Glutamatergic neuron (in vitro differentiated cells): ENCODE measurements around the gene CD93. TPM values are rescaled to one million over a fixed set of nuclear protein-coding genes. Genes with fewer than 3 reads are reported as not detected.

Source experiments
- DNase-seq: peaks from one replicate; pipeline ENCODE4 v3.0.0; 2022
- H3K27ac Mint-ChIP-seq: one replicate; pipeline ENCODE4 v1.8.0; 2020; ENCODE audit warnings: mild to moderate bottlenecking, mixed read lengths, inconsistent platforms; ENCODE audit not compliant: unreplicated experiment
- H3K27me3 Mint-ChIP-seq: one replicate; pipeline ENCODE4 v1.8.0; 2020; ENCODE audit warnings: mild to moderate bottlenecking, moderate library complexity, mixed read lengths, inconsistent platforms; ENCODE audit not compliant: unreplicated experiment
- H3K36me3 Mint-ChIP-seq: one replicate; pipeline ENCODE4 v1.8.0; 2020; ENCODE audit warnings: mild to moderate bottlenecking, mixed read lengths, inconsistent platforms; ENCODE audit not compliant: unreplicated experiment
- H3K4me1 Mint-ChIP-seq: one replicate; pipeline ENCODE4 v1.8.0; 2020; ENCODE audit warnings: mild to moderate bottlenecking, low read depth, mixed read lengths, inconsistent platforms; ENCODE audit not compliant: unreplicated experiment
- H3K4me3 Mint-ChIP-seq: one replicate; pipeline ENCODE4 v1.8.0; 2020; ENCODE audit warnings: mild to moderate bottlenecking, mixed read lengths, inconsistent platforms; ENCODE audit not compliant: unreplicated experiment
- H3K9me3 Mint-ChIP-seq: one replicate; pipeline ENCODE4 v1.8.0; 2020; ENCODE audit warnings: mild to moderate bottlenecking, moderate library complexity, mixed read lengths, inconsistent platforms; ENCODE audit not compliant: unreplicated experiment
- CTCF ChIP-seq: fragments of 200-600 bp; sonication (generic); IDR thresholded peaks from one replicate; pipeline ENCODE4 v1.5.0; 2021; ENCODE audit not compliant: partially characterized antibody, unreplicated experiment
- total RNA-seq: library from RNA; stranded (reverse); fragmentation: NEBNext Ultra II Directional; extraction: Animal tissue kit (Norgen Biotek cat#: 25700); gene quantifications from one replicate; pipeline ENCODE4 v1.2.1, GENCODE V29; 2021; ENCODE audit not compliant: unreplicated experiment

Gene CD93
- total RNA-seq, 1 donor from 2014 or later = not detected

GRCh38 chr20:23123886-23124285 is 37.8 kb upstream of the CD93 start:
- TF ChIP-seq CTCF = no peak
- H3K4me1 Mint-ChIP-seq = peaks cover 18% of the 10 kb centered on the region
- H3K9me3 Mint-ChIP-seq = peaks cover 12% of the 10 kb centered on the region
- no peak overlapping the region for H3K27ac Mint-ChIP-seq
- H3K27me3 Mint-ChIP-seq = peaks cover 8% of the 10 kb centered on the region
- DNase-seq = no peak
- H3K36me3 Mint-ChIP-seq = no peaks in the 10 kb centered on the region
- no peak overlapping the region for H3K4me3 Mint-ChIP-seq

GRCh38 chr20:23122796-23123655 is 36.9 kb upstream of the CD93 start:
- Mint-ChIP-seq H3K27ac (no peak overlapping the region), H3K4me1 (peaks cover 21% of the 10 kb centered on the region), H3K9me3 (peaks cover 11% of the 10 kb centered on the region), H3K4me3 (no peak overlapping the region), H3K27me3 (peaks cover 8% of the 10 kb centered on the region), H3K36me3 (no peaks in the 10 kb centered on the region)
- TF ChIP-seq CTCF = no peak
- DNase-seq = no peak

GRCh38 chr20:23122321-23122720 is 36.2 kb upstream of the CD93 start:
- Mint-ChIP-seq H3K27me3 (peaks cover 8% of the 10 kb centered on the region), H3K36me3 (no peaks in the 10 kb centered on the region), H3K9me3 (peaks cover 10% of the 10 kb centered on the region), H3K4me3 (no peak overlapping the region), H3K4me1 (peaks cover 22% of the 10 kb centered on the region), H3K27ac (no peak overlapping the region)
- DNase-seq = no peak
- TF ChIP-seq CTCF = no peak

- Mint-ChIP-seq H3K4me3 (no peak overlapping the region), H3K36me3 (no peaks in the 10 kb centered on the region), H3K4me1 (peaks cover 22% of the 10 kb centered on the region), H3K27ac (no peak overlapping the region), H3K27me3 (peaks cover 8% of the 10 kb centered on the region), H3K9me3 (peaks cover 10% of the 10 kb centered on the region)
- DNase-seq = no peak
- no peak for TF ChIP-seq CTCF
Measured at GRCh38 chr20:23121751-23122320, 35.7 kb upstream of the CD93 start.
